Head of caudate nucleus (tissue), 42 donors: Measurements from ENCODE around the gene ZEB1.
"Not testable (repeated sequence)": the region's sequence is repeated elsewhere in the genome, so short reads cannot be mapped to it uniquely, and the experiment has no call there.

Experiments used
- DNase-seq, 42 donors: peaks; one replicate each; pipeline versions ENCODE4 v3.0.0 to v3.0.0-alpha.2; 2020 to 2021; ENCODE audit warnings: mixed read lengths in 7 of 42
- intact Hi-C: fragments of 100-400 bp; cut with DNase I; formaldehyde crosslinking; loops from one replicate; pipeline ENCODE4 v1.15.0; 2022

ZEB1 gene

DNA sequence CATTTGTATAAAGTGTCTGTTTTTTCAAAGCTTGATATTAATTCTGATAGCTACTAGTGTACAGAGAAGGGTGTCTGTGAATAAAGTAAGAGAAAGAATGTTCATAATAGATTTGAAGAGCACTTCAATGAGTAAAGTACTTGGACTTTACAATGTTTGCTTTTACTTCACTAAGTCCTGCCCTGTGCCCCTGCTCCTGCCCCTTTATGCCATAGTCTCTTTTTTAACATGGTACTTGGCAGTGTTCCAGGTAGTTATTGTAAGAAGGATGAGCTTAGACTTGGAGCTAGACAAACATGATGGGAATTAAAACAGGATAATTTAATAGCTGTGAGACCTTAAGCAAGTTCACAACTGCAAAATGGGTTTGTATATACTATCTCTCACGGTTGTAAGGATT, 41.0 kb downstream of the ZEB1 start:
- no peak for DNase-seq
- intact Hi-C loops: no loop called here

DNA sequence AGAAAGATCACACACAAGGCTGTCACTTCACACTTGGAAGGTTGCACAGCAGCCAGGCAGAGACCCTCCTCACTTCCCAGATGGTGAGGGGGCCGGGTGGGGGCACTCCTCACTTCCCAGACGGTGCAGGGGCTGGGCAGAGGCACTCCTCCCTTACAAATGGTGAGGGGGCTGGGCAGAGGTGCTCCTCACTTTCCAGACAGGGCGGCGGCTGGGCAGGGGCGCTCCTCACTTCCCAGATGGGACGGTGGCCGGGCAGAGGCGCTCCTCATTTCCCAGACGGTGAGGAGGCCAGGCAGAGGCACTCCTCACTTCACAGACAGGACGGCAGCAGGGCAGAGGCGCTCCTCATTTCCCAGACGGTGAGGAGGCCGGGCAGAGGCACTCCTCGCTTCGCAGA, 42.5 kb downstream of the ZEB1 start:
- intact Hi-C loops: not testable (repeated sequence)

DNA sequence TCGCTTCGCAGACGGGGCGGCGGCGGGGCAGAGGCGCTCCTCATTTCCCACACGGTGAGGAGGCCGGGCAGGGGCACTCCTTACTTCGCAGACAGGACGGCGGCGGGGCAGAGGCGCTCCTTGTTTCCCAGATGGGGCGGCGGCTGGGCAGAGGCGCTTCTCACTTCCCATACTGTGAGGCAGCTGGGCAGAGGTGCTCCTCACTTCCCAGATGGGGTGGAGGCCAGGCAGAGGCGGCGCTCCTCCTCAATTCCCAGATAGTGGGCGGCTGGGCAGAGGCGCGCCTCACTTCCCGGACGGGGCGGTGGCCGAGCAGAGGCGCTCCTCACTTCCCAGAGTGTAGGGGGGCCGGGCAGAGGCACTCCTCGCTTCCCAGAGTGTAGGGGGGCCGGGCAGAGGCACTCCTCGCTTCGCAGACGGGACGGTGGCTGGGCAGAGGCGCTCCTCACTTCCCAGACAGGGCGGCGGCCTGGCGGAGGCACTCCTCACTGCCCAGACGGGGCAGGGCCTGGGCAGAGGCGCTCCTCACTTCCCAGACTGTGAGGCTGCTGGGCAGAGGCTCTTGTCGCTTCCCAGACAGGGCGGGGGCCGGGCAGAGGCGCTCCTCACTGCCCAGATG, 43.1 kb downstream of the ZEB1 start:
- intact Hi-C loops: no loop called here
- DNase-seq: no peak

More for the DNA sequence above, 42.5 kb downstream of the ZEB1 start:
- DNase-seq: not testable (repeated sequence)

DNA sequence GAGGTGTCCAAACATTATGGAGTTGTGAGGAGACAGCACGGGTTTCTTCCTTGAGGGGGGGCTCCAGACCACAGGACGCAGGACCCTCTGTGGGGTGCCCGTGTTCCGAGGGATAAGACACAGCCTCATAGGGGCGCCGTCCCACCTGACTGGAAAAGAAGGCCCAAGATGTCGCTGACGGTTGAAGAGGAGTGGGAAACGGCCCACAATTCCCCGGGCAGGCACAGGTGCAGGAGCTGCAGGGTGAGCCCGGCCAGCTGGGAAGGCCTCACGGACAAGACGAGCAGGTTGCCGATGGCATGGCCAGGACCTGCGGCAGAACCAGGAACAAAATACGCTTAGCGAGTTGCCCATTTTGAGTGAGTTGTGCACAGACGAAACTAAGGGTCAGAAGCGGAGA, 44.7 kb downstream of the ZEB1 start:
- intact Hi-C loops, DNase-seq: not testable (repeated sequence)

DNA sequence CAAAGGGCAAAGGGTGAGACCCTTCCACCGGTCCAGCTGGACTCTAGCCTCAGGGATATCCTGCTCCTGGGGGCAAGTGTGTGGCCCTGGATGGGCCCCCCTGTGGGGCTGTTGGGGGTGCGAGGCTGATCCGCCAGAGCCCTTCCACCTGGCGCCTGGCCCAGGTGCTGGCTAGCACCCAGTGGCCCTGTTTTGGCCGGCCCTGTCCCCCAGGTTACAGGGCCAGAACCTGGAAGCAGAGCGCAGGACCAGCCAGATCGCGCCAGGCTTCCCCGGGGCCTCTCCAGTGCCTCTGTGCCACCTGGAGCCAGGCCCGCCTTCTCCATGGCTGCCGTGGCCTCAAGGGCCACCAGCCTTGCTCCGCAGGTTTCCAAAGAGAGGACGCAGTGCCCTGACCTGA, 45.2 kb downstream of the ZEB1 start:
- DNase-seq, intact Hi-C loops: not testable (repeated sequence)

DNA sequence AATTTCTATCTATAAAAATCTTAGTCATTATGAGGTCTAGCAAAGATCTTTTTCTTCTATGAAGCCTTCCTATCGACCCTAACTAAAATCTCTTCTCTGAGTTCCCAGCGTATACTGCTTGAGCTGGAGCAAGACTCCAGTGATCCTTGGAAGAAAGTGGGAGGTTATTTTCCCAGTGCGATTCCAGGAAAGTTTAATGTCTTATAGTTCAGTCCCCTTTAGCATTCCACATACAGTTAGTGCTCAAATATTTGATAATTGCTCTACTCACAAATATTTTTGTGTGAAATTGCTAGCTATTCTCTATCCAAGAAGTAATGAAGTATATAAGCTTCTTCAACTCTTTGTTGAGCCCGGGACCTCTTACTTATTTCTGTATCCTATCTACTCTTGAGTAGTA, 47.7 kb downstream of the ZEB1 start:
- intact Hi-C loops: no loop called here
- no peak for DNase-seq

DNA sequence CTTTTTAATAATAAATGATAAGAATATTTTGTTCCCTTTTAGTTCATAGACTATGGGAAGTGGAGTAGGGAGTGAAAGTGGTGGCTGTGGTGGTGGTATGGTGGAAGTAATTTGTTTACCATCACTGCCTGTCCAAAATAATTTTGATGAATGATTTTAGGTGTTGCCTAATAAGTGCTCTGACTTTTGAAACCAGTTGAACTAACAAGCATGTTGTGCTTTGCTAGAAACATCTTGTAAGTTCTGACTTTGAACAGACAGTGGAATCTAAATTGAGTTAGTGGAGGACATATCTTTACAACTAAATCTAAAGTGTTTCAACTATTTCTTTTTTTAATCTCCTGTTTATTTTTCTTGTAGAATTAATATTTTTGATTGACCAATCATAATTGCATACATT, 49.7 kb downstream of the ZEB1 start:
- DNase-seq: no peak
- intact Hi-C loops: no loop called here

DNA sequence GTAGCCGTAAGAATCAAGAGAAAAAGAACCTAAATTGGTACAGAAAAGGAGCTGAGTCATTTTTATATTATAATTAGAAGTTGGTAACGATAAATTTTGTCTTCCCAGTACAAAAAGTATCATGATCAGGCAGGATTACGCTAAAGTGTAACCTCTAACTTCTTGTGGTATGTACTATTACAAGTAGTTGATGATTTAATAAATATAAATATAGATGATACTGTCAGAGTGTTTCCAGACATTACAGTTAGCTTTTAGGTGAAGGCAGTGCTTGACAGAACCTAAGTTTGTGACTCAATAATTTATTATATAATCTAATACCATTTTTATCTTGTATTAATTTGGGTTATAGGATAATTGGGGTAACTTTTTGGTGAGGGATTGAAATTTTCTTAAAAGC, 53.4 kb downstream of the ZEB1 start:
- intact Hi-C loops: no loop called here
- no peak for DNase-seq

DNA sequence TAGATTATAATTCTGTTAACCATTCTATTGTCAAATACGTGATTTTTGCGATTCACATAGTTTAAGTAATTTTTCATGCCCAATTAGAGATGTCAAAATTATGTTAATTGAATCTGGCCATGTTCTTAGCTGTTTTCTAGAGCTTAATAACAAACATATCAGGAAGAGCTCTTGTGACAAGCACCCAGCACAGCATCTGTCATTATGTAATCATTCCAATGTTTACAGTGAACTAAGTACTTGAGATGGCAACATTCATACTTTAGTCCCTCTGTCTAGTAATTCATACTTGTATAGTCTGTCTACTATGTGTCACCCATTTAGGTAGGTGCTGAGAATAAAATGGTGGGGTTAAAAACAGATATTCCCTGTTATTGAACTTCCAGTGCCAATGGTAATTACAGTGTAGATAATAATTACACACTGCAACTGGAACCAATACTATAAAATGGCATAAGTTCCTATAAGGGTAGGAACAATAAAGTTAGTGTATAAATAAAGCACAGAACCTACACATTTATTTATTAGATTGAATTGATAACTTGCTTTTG, 55.2 kb downstream of the ZEB1 start:
- intact Hi-C loops: no loop called here
- no peak for DNase-seq

DNA sequence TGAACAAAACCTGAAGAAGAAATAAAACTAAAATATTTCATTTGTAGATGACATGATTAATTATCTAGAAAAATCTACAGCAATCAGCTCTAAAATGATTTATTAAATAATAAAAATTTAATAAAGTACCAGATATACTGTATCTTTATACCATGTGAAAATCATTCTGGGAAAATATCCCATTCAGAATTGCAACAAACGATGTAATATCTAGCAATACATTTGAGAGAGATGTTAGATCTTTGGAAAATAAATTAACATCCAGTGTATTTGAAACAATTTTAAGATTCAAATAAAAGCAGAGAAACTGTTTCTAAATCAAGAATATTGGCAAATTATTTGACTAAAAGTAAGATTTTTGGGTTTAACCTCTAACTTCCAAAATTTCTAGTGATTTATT, 62.2 kb downstream of the ZEB1 start:
- intact Hi-C loops: no loop called here
- DNase-seq: no peak

DNA sequence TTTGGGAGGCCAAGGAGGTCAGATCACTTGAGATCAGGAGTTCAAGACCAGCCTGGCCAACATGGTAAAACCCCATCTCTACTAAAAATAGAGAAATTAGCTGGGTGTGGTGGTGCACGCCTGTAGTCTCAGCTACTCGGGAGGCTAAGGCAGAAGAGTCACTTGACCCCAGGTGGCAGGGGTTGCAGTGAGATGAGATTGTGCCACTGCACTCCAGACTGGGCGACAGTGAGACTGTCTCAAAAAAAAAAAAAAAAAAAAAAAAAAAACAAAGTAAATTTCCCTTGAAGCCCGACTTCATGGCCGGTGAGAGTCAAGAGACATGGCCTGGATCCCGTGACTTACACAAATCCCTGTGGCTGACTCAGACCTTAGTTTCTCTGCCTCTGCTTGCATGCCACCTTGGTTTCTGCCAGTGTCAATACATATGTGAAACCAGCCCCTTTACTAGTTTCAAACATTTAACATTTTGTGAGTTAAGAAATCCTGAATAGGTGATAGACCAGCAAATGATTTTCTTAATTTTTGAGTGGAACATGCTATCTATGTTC, 62.8 kb downstream of the ZEB1 start:
- no peak for DNase-seq
- intact Hi-C loops: no loop called here

DNA sequence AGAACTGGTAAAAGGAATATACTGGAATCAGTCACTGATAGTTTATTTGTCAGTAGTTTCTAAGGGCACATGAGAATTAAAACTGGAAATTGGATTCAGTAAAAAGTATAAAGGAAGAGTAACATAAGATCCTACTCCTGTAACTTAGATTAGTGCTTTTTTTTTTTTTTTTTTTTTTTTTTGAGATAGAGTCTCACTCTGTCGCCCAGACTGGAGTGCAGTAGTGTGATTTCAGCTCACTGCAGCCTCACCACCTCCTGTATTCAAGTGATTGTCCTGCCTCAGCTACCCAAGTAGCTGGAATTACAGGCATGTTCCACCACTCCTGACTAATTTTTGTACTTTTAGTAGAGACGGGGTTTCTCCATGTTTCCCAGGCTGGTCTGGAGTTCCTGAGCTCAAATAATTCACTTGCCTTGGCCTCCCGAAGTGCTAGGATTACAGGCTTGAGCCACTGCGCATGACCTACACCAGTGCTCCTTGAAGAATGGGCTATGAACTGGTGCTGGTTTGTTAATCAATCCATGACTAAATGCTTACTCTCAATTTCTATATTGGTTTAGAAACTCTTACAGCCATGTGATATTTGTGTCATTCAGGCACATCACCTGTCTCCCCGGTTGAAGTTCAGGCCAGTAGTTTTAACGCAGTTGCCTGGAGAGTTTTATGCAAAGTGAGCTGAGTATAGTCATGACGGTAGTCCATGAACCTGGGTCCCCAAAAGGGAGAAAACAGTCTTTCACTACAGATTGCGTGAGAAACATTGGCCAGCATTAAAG, 65.0 kb downstream of the ZEB1 start:
- no peak for DNase-seq
- intact Hi-C loops: no loop called here

DNA sequence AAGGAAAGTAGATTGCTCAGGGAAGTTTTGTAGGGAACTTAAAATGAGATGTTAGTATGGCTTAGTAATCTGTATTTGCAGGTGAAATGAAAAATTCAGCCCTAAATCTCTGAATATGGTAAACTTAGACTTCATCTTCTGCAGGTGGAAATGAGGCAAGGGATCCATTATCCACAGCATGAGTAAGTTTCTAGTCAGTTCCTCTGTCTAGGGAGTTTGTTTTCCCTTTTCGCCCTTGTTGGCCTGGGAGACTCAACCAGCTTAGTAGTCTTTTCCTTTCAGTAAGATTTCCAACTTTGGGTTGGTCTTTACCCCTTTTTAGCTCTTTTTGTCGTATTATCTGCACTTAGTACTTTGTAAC, 65.6 kb downstream of the ZEB1 start:
- intact Hi-C loops: no loop called here

DNA sequence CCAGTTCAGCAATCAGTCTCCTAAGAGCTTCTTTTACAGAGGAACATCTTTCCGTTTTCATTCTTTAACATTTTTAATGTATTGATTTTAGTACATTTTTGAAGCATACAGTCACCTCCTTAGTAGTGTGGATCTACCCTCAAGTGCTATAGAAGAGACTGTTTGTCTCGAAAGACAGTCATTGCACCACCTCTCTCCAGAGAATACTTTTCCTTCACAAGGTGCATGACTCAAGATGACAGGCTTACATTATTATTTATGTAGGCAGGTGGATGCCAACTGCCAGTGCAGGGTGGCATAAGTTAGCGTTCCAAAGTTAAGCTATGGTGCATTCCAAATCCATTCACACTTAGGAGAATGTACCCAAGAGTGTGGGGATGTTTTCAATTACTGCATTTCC, 71.8 kb downstream of the ZEB1 start:
- DNase-seq: peak in 14 of 42 donors; percentile 6 to 44 (median 17)
- intact Hi-C loops: no loop called here

More for the DNA sequence above, 65.6 kb downstream of the ZEB1 start:
- DNase-seq: no peak

DNA sequence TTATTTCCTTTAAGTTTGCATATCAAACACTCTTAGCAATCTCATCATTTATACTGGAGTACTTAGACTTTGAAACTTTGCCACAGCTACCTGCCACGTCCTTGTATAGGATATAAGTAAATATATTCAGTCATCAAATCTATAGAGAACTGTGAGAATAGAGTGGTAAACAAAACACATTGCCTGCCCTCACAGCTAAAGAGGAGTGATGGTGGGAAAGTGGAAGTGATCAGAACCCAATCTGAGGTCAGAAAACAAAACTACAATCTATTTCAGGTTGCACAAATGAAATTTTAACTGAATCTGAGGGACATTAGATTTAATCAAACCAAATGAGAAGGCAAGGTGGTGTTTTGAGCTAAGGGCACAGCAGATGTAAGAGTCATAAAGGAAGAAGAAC, 74.8 kb downstream of the ZEB1 start:
- DNase-seq: no peak
- intact Hi-C loops: no loop called here

DNA sequence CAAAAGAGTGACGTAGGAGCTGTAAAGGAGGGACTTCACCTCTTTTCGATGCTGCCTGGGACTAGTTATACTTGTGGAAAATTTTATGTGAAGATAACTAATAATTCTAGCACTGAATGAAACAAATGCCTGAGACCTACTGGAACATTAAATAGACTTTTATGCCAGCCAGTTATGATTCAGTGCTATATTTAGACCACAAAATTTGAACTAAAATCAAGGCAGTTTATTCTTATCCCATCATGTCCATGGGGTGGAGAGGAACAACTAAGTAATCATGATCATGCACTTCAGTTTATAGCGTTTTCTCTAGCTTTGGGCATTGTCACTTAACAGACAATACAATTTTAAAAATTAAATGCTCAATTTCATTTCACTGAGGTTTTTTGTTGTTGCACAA, 76.7 kb downstream of the ZEB1 start:
- DNase-seq: no peak
- intact Hi-C loops: no loop called here

DNA sequence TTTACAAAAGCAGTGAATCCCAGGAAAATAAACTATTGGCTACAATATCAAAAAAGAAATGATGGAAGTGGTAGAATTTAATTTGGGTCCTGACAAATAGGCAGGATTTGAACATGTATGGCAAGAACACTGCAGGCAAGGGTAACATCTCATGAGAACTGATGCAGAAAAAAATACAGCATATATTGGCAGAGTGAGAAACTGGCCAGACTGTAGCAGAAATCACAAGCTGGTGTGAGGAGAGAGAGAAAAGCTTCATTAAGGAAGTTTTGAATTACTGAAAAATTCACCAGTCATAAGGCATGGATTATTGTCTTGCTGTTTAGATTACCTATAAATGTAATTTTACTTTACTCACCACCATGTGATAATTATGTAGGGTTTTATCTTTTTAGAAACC, 77.4 kb downstream of the ZEB1 start:
- intact Hi-C loops: no loop called here
- no peak for DNase-seq

DNA sequence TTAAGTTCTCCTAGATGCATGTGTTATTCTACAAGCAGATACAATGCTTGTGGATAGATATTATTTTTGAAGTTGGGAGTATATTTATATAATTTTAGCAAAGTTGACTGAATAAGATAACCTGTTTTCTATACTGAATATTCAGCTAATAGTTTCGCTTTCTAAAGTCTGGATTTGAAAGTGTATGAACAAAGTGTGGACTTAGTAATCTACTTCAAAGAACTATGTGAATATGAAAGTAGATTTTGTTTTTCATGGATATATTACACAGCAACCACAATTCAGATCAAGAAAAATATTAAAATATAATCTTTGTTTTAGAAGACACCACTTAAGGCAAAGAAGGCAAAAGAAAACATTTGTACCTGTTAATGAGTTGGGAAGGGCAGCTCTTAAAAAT, 78.8 kb downstream of the ZEB1 start:
- intact Hi-C loops: no loop called here
- DNase-seq: no peak

DNA sequence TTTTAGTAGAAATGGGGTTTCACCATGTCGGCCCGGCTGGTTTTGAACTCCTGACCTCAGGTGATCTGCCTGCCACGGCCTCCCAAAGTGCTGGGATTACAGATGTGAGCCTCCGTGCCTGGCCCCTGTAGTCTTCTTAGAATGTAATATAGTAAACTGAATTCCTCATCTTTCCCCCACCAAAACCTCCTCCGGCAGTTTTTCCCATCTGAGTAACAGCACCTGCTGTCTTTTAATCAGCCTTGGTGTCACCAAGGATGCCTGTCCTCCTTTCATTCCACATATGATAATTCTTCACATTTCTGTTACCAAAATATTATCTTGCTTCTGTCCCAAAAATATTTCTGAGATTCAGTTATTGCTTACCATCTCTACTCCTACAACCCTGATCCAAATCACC, 80.2 kb downstream of the ZEB1 start:
- DNase-seq: no peak
- intact Hi-C loops: no loop called here

DNA sequence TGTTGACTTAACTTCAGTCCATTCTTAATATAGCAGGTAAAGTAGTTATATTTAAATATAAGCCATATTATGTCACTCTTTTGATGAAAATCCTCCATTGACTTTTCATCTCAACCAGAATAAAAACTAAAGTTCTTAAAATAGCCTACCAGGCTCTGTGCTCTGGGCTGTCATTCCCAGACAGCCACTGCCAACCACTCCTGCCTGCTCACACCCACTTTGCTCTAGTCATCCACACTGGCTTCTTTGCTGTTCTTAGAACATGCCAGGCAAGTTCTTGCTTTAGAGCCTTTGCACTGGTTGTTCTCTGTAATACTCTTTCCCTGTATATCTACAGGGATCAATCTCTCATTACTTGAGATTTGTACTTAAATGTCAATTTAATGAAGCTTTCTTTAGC, 80.6 kb downstream of the ZEB1 start:
- peak in 35 of 42 donors; percentile 16 to 89 (median 51) for DNase-seq
- intact Hi-C loops: no loop called here

DNA sequence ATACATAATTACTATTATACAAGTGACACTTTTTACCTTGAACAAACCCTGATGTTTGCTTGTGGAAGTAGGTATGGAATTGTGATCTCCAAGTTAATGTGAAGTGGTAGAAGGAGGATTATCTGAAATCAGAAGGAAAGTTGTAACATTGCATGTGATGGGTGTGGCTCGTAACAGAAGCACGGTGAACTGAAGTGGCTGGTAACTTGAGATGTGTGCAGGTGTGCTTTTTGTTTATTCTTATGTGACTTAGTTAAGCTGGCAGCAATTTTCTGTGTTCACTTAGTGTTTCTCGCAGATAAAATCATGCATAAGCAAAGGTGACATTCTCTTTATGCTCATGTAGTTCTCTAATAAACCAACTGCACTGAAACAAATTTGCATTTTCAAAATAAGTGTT, 82.3 kb downstream of the ZEB1 start:
- intact Hi-C loops: no loop called here
- DNase-seq: no peak
